H9 (cell line): ENCODE data around the gene LRRC42. TPM values are rescaled to one million over a fixed set of nuclear protein-coding genes. Genes with fewer than 3 reads are reported as not detected.

Experiments
- DNase-seq: peaks from one replicate; pipeline ENCODE4 v3.0.0-alpha.2; 2017
- H2AFZ ChIP-seq: one replicate; pipeline ENCODE4 v1.6.1; 2013; ENCODE audit warnings: mild to moderate bottlenecking, low read length, control low read depth, moderate library complexity
- H2AK5ac ChIP-seq: 2 replicates; pipeline ENCODE4 v1.6.1; 2013; ENCODE audit warnings: low read length, control low read depth, mixed read lengths; ENCODE audit not compliant: insufficient read length
- H2BK120ac ChIP-seq: one replicate; pipeline ENCODE4 v1.6.1; 2013; ENCODE audit warnings: low read depth, mild to moderate bottlenecking, low read length, control low read depth, inconsistent platforms; ENCODE audit not compliant: poor library complexity, severe bottlenecking
- H2BK12ac ChIP-seq: 2 replicates; pipeline ENCODE4 v1.6.1; 2013; ENCODE audit warnings: low read length, control low read depth, mixed read lengths, low read depth; ENCODE audit not compliant: insufficient read length
- H2BK15ac ChIP-seq: 2 replicates; pipeline ENCODE4 v1.6.1; 2013; ENCODE audit warnings: low read depth, low read length, control low read depth
- H2BK20ac ChIP-seq: one replicate; pipeline ENCODE4 v1.6.1; 2013; ENCODE audit warnings: low read depth, mild to moderate bottlenecking, low read length, control low read depth, inconsistent platforms; ENCODE audit not compliant: poor library complexity, severe bottlenecking
- H2BK5ac ChIP-seq: 2 replicates; pipeline ENCODE4 v1.6.1; 2013; ENCODE audit warnings: low read length, control low read depth, mixed read lengths; ENCODE audit not compliant: insufficient read length
- H3K14ac ChIP-seq: 2 replicates; pipeline ENCODE4 v1.6.1; 2013; ENCODE audit warnings: low read length, control low read depth; ENCODE audit not compliant: insufficient read depth
- H3K18ac ChIP-seq: 2 replicates; pipeline ENCODE4 v1.6.1; 2013; ENCODE audit warnings: low read depth, mild to moderate bottlenecking, mixed read lengths, low read length, control low read depth; ENCODE audit not compliant: insufficient read length
- H3K23ac ChIP-seq: 2 replicates; pipeline ENCODE4 v1.6.1; 2013; ENCODE audit warnings: low read length, control low read depth, mixed read lengths, low read depth; ENCODE audit not compliant: insufficient read length
- H3K23me2 ChIP-seq: 2 replicates; pipeline ENCODE4 v1.6.1; 2013; ENCODE audit warnings: low read depth, mild to moderate bottlenecking, mixed read lengths, low read length, control low read depth; ENCODE audit not compliant: insufficient read length, poor library complexity, severe bottlenecking
- H3K27ac ChIP-seq: 2 replicates; pipeline ENCODE4 v1.5.1; 2013; ENCODE audit warnings: low read length, control low read depth, mixed read lengths, low read depth; ENCODE audit not compliant: insufficient read length
- H3K27me3 ChIP-seq: 2 replicates; pipeline ENCODE4 v1.6.1; 2013; ENCODE audit warnings: low read length, control low read depth, inconsistent platforms; ENCODE audit not compliant: insufficient read depth
- H3K4ac ChIP-seq: 2 replicates; pipeline ENCODE4 v1.6.1; 2013; ENCODE audit warnings: low read depth, mild to moderate bottlenecking, control low read depth, inconsistent platforms, low read length, moderate library complexity
- H3K4me1 ChIP-seq: 2 replicates; pipeline ENCODE4 v1.6.1; 2013; ENCODE audit warnings: low read length, control low read depth, inconsistent platforms; ENCODE audit not compliant: insufficient read depth
- H3K4me2 ChIP-seq: 2 replicates; pipeline ENCODE4 v1.6.1; 2013; ENCODE audit warnings: low read length, control low read depth, mixed read lengths; ENCODE audit not compliant: insufficient read length, insufficient read depth
- H3K56ac ChIP-seq: 2 replicates; pipeline ENCODE4 v1.6.1; 2013; ENCODE audit warnings: low read depth, mild to moderate bottlenecking, mixed read lengths, low read length, control low read depth; ENCODE audit not compliant: insufficient read length
- H3K79me1 ChIP-seq: 2 replicates; pipeline ENCODE4 v1.6.1; 2013; ENCODE audit warnings: low read depth, mild to moderate bottlenecking, moderate library complexity, low read length, control low read depth, inconsistent platforms; ENCODE audit not compliant: insufficient read depth, poor library complexity, severe bottlenecking
- H3K79me2 ChIP-seq: 2 replicates; pipeline ENCODE4 v1.6.1; 2013; ENCODE audit warnings: low read length, control low read depth, inconsistent platforms; ENCODE audit not compliant: insufficient read depth
- H3K9ac ChIP-seq: 2 replicates; pipeline ENCODE4 v1.6.1; 2013; ENCODE audit warnings: low read length, control low read depth, mixed read lengths; ENCODE audit not compliant: insufficient read length; ENCODE audit errors: extremely low read depth
- H3K9me3 ChIP-seq: one replicate; pipeline ENCODE4 v1.6.1; 2013; ENCODE audit warnings: low read depth, low read length, inconsistent platforms; ENCODE audit not compliant: control insufficient read depth
- H3T11ph ChIP-seq: one replicate; pipeline ENCODE4 v1.6.1; 2013; ENCODE audit warnings: mild to moderate bottlenecking, low read length, control low read depth, inconsistent platforms
- H4K20me1 ChIP-seq: one replicate; pipeline ENCODE4 v1.6.1; 2013; ENCODE audit not compliant: control insufficient read depth, insufficient read length, insufficient read depth
- H4K5ac ChIP-seq: 2 replicates; pipeline ENCODE4 v1.6.1; 2013; ENCODE audit warnings: low read depth, mild to moderate bottlenecking, mixed read lengths, low read length, control low read depth; ENCODE audit not compliant: insufficient read length
- H4K8ac ChIP-seq: replicated peaks from 2 replicates; pipeline ENCODE4 v1.6.1; 2013; ENCODE audit warnings: low read length, control low read depth, mixed read lengths, low read depth; ENCODE audit not compliant: insufficient read length
- H4K91ac ChIP-seq: 2 replicates; pipeline ENCODE4 v1.6.1; 2013; ENCODE audit warnings: low read depth, mild to moderate bottlenecking, moderate library complexity, mixed read lengths, low read length, control low read depth; ENCODE audit not compliant: insufficient read length
- H3K27ac Mint-ChIP-seq, 3 experiments: 2 replicates in 2 of 3; 3 replicates in 1 of 3; pipeline ENCODE4 v1.8.0; 2020 to 2021; ENCODE audit warnings: mixed read lengths in 3 of 3, mild to moderate bottlenecking in 1 of 3, moderate library complexity in 1 of 3
- H3K27me3 Mint-ChIP-seq: 2 replicates; pipeline ENCODE4 v1.8.0; 2021; ENCODE audit warnings: low read depth, mild to moderate bottlenecking, moderate library complexity, mixed read lengths
- H3K36me3 Mint-ChIP-seq, 3 experiments: 2 replicates in 2 of 3; 3 replicates in 1 of 3; pipeline ENCODE4 v1.8.0; 2020 to 2021; ENCODE audit warnings: low read depth in 3 of 3, mixed read lengths in 3 of 3; ENCODE audit not compliant: insufficient read depth in 1 of 3
- H3K4me1 Mint-ChIP-seq, 2 experiments: 2 replicates each; pipeline ENCODE4 v1.8.0; 2020; ENCODE audit warnings: mixed read lengths in 2 of 2
- H3K4me3 Mint-ChIP-seq, 2 experiments: 2 replicates in 1 of 2; 3 replicates in 1 of 2; pipeline ENCODE4 v1.8.0; 2020 to 2021; ENCODE audit warnings: mild to moderate bottlenecking in 2 of 2, mixed read lengths in 2 of 2, moderate library complexity in 1 of 2
- H3K9me3 Mint-ChIP-seq, 2 experiments: 2 replicates in 1 of 2; 3 replicates in 1 of 2; pipeline ENCODE4 v1.8.0; 2020; ENCODE audit warnings: mild to moderate bottlenecking in 2 of 2, mixed read lengths in 2 of 2, moderate library complexity in 1 of 2
- CTCF ChIP-seq: fragments of 200-600 bp; sonication (generic); conservative IDR thresholded peaks from 3 replicates; pipeline ENCODE4 v1.8.0; 2021; ENCODE audit warnings: antibody characterized with exemption, mild to moderate bottlenecking
- WGBS: extraction: QIAGEN DNeasy Blood & Tissue Kit; methylation state at CpG from one replicate; pipeline ENCODE4 v1.1.7; 2013; ENCODE audit warnings: missing lambda C conversion rate, low lambda C conversion rate, mixed read lengths; ENCODE audit not compliant: insufficient read length; ENCODE audit errors: extremely low coverage; 5-methylcytosine and 5-hydroxymethylcytosine counted together
- total RNA-seq: library from RNA; stranded (reverse); gene quantifications from 2 replicates; pipeline ENCODE4 v1.2.1, GENCODE V29; 2021

The LRRC42 gene
- total RNA-seq, 1 experiment from 2014 or later, result 36.3 TPM

DNA sequence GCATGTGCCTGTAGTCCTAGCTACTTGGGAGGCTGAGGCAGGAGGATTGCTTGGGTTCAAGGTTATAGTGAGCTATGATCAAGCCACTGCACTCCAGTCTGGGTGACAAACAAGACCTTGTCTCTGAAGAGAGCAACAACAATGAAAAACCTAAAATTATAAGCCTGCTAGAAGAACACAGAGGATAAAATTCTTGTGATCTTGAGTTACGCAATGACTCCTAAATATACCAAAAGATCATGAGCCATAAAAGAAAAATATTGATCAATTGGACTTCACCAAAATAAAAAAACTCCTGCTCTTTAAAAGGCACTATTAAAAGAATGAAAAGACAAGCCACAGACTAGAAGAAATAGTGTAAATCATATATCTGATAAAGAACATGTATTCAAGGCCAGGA is 49.5 kb downstream of the LRRC42 start:
- Histone ChIP-seq H3K79me2 (no peaks in the 10 kb centered on the region), H3K4me1 (no peaks in the 10 kb centered on the region), H2AFZ (no peak overlapping the region), H4K5ac (no peak overlapping the region), H2AK5ac (no peak overlapping the region), H4K91ac (no peak overlapping the region), H3K4me2 (no peak overlapping the region), H3T11ph (no peak overlapping the region), H2BK12ac (no peak overlapping the region), H3K18ac (no peak overlapping the region), H2BK15ac (no peak overlapping the region), H2BK5ac (no peak overlapping the region), H3K9me3 (no peaks in the 10 kb centered on the region), H3K79me1 (no peaks in the 10 kb centered on the region), H3K27me3 (no peaks in the 10 kb centered on the region), H3K9ac (no peak overlapping the region), H3K14ac (no peak overlapping the region), H4K8ac (no peak overlapping the region), H3K4ac (no peak overlapping the region), H2BK20ac (no peak overlapping the region), H2BK120ac (no peak overlapping the region), H3K27ac (no peak overlapping the region), H4K20me1 (no peaks in the 10 kb centered on the region), H3K23ac (no peak overlapping the region), H3K56ac (no peak overlapping the region), H3K23me2 (no peaks in the 10 kb centered on the region)
- no CpG with 5 or more reads among the region's 1 CpG for whole genome bisulfite sequencing
- H3K4me1 Mint-ChIP-seq, result no peaks in the 10 kb centered on the region
- H3K27me3 Mint-ChIP-seq, result peaks cover 8% of the 10 kb centered on the region; the same call in 1 of the 2 replicates
- TF ChIP-seq CTCF, result no peak
- no peaks in the 10 kb centered on the region for H3K36me3 Mint-ChIP-seq
- no peak for DNase-seq
- no peak overlapping the region; a peak in 1 of 7 replicates for H3K27ac Mint-ChIP-seq
- no peak overlapping the region for H3K4me3 Mint-ChIP-seq
- H3K9me3 Mint-ChIP-seq, result no peaks in the 10 kb centered on the region
